GM18867 (cell line): ENCODE measurements around the gene FADS6.

ENCODE experiments used
- ATAC-seq: cut with Tn5 transposase; IDR thresholded peaks from one replicate; pipeline ENCODE4 v1.9.1; 2021; ENCODE audit warnings: mild to moderate bottlenecking, moderate library complexity; ENCODE audit not compliant: unreplicated experiment

Gene FADS6, protein sequence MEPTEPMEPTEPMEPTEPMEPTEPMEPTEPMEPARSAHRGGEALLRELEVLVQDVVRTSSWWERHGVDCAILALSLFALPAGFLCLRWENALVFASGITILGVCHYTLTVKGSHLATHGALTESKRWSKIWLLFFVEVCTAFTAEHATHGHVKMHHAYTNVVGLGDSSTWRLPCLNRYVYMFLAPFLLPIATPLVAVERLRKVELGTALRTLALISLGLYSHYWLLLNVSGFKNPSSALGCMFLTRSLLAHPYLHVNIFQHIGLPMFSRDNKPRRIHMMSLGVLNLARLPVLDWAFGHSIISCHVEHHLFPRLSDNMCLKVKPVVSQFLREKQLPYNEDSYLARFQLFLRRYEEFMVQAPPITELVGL

DNA sequence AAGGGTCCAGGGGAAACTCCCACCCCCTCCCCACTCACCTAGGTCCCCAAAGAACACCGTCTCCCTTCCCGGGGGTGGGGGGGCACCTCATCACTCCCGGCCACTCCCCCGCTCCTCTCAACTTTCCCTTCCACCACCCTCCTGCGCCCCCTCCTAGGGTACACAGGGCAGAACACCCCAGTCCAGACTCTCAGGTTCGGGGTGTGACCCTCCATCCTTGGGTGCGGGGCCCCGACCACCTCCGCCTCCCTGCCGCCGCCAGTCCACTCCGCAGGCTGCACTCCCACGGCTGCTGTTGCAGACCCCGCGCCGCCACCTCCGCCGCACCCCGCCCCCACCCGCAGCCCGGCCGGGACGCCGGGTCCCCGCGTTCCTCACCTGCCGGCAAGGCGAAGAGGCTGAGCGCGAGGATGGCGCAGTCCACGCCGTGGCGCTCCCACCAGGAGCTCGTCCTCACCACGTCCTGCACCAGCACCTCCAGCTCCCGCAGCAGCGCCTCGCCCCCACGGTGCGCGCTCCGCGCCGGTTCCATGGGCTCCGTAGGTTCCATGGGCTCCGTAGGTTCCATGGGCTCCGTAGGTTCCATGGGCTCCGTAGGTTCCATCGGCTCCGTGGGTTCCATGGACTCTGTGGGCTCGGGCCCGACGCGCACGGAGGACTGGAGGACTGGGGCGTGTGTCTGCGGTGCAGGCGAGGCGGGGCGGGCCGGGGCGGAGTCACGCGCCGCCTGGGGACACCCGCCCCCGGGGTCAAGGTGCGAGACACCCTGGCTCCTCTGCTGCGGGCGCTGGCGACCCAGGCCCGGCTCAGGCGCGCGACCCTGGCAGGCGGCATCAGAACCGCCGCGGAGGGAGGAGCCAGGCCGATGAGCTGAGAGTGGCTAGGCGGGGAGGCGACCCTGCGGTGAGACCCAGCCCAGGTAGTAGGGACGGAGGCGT is at the start of gene FADS6:
Gene FADS6 (minus strand): TSS at position 660 of the 938 bp plus-strand sequence. CDS start 38 bp downstream, at position 622.
- ATAC-seq = no peak

DNA sequence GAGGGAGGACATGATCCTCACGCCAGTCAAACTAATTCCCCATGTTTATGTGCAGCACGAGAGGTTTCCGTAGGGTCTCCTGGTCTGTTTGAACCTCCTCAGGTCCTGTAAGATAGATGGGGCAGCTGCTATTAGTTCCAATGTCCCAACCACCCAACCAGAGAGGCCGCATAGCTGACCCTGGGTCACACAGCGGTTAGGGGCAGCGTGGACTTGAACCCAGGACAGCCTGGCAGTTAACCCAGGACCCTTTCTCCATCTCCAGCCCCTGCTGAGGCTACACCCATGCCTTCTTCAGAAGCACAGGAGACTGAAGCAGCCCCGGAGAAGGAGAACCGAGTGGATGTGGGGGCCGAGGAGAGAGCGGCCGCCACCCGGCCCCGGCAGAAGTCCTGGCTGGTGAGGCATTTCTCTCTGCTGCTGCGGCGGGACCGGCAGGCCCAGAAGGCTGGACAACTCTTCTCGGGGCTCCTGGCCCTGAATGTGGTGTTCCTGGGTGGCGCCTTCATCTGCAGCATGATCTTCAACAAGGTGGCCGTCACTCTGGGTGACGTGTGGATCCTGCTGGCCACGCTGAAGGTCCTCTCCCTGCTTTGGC is 47.8 kb upstream of the FADS6 start:
- no peak for ATAC-seq

DNA sequence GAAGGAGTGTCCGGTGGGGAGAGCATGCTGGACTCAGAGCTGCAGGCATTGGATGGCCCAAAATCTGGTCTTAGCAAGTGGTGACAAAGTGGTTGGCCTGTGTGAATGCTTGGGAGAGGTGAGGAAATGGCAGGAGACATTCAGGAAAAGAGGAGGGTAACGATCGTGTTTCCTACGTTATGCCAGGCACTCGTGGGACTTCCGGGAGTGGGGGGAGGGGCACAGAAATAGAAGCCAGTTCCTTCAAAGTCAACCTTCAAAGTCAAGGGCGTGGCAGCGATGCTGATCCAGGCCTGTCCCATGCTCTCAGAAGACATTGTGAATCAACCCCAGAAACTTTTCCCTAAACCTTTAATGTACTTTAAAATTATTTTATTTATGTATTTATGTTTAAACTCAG is 46.1 kb upstream of the FADS6 start:
- no peak for ATAC-seq

DNA sequence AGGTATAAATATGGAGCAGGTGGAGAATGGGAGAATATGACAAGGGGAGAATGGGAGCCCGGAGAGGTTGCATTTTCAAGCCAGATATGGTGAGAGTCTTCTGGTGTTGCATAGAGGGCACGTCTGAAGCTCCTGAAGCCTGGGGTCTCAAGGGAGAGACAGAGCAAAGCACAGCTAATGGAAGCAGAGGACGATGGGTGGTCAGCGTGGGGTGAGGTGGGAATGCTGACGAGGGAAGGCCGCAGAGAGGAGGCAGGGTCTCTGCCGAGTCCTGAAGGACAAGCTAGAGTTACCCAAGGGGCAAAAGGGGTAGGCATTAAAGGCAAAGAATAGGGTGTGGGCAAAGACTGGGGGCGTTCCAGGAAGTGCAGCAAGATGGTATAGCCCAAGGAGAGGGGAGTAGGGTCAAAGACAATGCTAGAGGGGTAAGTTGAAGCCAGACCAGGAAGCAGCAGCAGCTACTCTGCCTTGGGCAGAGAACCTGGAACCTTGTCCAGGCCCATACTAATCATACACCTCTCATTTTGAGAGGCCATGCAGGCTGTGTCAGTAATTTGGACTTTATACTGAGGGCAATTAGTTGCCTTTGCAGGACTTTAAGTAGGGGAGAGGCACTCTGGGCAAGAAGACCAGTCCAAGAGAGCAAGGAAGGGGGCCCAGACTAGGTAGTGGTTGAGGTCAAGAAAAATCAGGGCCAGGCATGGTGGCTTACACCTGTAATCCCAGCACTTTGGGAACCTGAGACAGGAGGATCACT is 44.9 kb upstream of the FADS6 start:
- ATAC-seq = no peak

GRCh38 chr17:74937064-74938051 is 43.9 kb upstream of the FADS6 start:
- ATAC-seq = no peak

DNA sequence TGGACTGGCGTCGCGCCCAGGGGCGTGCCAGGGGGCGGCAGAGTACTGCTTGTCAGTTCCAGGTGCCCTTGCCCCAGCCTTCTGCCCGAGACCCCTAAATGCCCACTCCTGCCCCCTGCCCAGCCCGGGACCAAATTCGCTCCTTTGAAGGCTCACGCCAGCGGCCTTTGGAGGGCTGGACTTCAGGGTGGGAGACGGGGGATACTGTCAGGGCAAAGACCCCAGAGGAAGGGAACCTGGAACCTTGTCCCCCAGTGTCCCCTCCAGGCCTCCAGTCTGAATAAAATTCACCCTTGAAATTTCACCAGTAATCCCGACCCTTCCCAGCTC is 43.0 kb upstream of the FADS6 start:
- no peak for ATAC-seq

- no peak for ATAC-seq
These were observed 42.4 kb upstream of the FADS6 start, which contains the start of gene OTOP3 for GRCh38 chr17:74935585-74936469. TSS of gene OTOP3 (plus strand) at chr17:74935898. CDS start at chr17:74935922, 24 bp downstream.

GRCh38 chr17:74935048-74935447 is 41.6 kb upstream of the FADS6 start:
- ATAC-seq = no peak

GRCh38 chr17:74930535-74931036 is 37.2 kb upstream of the FADS6 start:
- no peak for ATAC-seq

DNA sequence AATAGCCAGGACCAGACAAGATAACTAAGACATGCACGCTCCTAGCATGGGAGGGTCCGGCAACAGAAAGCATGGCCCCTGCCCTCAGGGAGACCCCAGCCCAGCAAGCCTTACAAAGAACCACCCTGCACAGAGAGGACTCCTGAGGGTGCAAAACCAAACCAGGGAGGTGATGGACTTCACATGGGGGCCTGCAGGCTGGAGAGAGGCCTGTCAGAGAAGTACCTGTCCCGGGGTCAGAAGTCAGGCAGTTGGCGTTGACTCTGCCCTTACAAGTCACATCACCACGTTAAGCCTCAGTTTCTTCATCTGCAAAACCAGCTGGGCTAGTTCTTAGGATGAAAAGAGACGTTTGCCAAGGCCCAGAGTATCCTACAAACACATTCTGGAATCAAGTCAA is 35.4 kb upstream of the FADS6 start:
- no peak for ATAC-seq

- ATAC-seq = no peak
These were observed 31.8 kb upstream of the FADS6 start for GRCh38 chr17:74925242-74925641.

DNA sequence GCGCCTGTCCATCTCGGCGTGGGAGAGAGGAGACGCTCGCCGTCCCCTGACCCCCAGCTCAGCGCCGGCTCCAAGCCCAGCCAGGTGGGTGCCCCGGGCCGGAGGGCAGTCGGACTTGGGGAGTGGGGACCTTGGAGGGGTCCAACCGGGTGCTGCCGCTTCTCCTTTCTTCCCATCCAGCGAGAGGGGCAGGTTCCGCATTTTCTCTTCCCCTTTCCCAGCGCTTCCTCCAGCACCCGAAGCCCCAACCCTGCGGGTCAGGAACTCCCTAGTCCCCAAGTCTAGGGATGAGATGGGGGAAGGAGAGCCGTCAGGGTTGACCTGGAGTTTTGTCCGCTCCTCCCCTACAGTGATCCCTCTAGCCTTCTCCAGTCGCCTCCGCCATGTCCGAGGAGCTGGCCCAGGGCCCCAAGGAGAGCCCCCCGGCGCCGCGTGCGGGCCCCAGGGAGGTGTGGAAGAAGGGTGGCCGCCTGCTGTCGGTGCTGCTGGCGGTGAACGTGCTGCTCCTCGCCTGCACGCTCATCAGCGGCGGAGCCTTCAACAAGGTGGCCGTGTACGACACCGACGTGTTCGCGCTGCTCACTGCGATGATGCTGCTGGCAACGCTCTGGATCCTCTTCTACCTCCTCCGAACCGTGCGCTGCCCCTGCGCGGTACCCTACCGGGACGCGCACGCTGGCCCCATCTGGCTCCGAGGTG is 31.0 kb upstream of the FADS6 start, which contains the start of gene OTOP2:
Gene OTOP2 (plus strand): TSS at position 24 of the 699 bp plus-strand sequence. CDS start 360 bp downstream, at position 384.
- no peak for ATAC-seq

GRCh38 chr17:74923538-74924249 is 30.3 kb upstream of the FADS6 start:
- no peak for ATAC-seq

DNA sequence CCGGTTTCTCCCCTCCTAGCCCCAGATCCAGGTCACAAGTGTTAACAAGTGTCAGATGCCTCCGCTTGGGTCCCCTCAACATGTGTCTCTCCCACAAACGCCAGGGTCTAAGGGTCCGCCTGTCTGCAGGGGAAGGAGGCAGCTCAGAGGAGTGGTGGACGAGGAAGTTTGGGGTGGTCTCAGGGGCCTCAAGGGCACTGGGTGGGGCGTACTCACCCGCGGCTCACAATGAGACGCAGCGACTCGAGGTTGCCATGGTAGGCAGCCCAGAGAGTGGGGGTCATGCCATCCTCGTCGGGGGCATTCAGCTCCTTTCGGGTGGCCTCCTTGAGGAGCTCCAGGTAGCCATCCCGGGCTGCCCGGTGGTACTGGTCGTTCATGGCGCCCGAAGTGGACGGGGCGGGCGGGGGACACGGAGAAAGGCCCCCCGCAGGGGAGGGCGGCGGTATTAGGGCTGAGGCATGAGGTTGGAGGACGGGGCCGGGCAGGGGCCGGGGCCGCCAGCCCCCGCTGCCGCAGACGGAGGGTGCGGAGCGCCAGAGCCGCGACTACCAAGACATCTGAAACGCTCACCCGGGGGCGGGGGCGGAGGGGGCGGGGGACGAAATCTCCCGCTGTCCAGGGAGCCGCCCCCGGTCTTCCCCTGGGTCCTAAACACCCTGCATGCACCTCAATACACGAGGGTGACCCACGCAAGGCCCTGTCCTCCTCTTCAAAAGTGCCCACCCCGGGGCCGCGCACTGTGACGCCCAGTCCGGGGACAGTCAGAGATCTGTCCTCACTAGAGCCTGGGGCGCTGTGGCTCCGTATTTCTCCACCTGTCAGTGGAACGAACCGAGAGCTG is 29.5 kb upstream of the FADS6 start, which contains the start of gene USH1G:
Gene USH1G (minus strand): TSS at position 562 of the 844 bp plus-strand sequence. CDS start 182 bp downstream, at position 380.
- ATAC-seq = no peak

DNA sequence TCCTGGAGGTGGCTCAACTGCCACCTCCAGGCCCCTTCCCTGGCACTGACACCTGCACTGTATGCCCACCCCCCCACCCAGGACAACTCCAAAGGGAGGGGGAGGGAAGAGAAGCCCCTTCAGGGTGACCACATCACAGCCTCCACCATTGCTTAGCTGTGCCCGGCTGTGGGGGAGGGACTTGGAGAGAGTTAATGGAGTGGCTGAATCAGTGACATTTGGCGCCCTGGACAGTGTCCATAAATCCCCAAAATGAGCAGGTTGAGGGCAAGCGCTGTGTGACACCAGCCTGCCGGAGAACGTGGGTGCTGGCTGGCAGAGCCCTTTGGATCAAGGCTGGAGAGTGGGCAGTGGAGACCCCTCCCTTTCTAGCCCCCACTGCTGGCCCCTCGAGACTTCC is 28.7 kb upstream of the FADS6 start:
- no peak for ATAC-seq

DNA sequence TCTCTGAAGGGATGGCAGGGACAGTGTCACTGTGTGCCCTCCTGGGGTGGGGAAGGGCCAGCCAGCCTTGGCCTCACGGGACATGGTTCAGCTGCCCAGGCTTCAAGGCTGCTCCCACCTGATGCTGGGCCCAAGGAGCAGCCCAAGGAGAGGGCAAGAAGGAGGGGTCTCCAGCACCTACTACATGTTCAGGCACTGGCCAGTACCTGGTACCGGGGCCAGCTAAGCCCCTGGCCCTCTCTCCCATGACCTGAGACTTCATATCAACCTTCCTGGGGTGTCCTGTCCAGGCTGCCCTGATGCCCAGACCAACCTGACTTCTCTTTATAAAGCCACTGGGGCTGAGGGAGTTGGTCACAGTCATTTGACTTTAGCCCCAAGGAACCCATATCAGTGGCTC is 28.3 kb upstream of the FADS6 start:
- no peak for ATAC-seq
